NK-92 (cell line): Measurements from ENCODE around the gene UNC119.

Experiments used
- DNase-seq: peaks from one replicate; lab custom pipeline; 2025; ENCODE audit not compliant: unreplicated experiment; lab: John Stamatoyannopoulos, UW

Gene UNC119

DNA sequence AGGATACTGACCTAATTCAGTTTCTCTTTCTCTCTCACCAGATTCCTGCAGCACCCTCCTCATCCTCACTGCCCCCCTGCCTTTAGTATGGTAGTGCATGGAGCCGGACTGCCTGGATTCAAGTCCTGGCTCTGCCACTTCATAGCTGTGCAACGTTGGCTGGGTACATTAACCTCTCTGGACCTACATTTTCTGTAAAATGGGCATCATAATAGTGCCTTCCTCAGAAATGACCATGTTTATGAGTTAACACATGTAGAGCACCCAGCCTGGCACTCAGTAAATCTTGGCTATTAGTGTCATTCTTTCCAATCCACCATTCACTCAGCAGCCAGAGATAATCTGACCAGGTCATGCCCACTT, 7.3 kb downstream of the UNC119 start:
- no peak for DNase-seq

DNA sequence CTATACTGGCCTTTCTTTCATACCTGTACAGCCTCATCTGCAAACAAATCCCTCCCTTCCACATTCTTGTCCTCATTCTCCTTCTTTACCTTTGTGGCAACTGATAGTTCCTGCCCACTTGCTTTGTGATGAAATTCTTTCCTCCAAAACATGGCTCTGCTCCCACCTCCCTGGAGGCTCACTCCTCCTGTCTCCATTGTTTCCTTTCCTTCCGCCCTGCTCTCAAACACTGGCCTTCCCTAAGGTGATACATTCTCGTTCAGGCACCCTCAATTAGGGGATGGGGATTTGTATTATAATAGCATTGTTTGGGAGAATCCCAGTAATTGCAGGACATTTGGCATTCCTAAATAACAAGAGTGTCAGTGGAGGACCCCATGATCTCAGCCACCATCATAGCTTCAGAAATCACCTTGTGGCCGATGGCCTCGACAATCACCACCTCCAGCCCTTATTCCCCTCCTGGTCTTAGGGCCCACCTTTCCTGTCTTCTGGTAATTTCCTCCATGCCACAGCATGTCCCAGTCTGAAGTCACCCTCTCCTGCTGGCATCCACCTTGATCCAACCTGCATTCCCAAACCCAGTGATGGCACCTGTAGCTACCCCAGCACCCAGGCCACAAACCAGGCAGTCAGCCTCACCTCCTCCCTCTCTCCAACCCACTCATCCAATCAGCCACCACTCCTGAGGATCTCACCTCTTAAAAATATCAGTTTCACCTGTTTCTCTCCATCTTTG, 7.9 kb downstream of the UNC119 start:
- no peak for DNase-seq

DNA sequence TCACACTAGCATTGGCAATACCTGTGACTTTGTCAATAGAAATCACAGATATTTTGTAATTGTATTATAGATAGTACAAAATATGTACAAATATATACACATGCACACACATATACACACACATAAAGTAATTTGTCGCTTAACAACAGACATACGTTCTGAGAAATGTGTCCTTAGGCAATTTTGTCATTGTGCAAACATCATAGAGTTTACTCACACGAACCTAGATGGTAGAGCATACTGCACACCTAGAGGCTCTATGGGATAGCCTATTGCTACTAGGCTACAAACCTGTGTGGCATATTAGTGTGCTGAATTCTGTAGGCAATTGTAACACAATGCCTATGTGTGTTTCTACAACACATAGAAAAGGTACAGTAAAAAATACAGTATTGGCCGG, 11.0 kb downstream of the UNC119 start:
- DNase-seq = no peak

DNA sequence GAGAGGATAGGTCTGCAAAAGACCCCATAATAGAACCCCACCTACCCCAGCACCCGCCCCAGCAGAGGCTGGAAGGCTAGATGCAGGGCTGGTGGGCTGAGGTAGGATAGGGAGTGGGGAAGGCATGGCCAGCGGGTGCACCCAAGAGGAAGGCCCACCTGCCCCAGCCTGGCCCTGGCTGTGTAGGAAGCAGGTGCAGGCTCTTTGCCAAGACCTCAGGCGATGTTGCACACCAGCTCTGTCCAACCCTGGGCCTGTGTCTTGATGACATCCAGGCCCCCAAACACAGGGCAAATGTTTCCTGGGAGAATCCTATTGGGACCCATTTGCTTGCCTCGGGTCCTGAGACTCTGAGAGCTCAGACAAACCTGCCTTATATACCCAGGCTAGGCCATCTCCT, 12.2 kb downstream of the UNC119 start:
- no peak for DNase-seq

GRCh38 chr17:28538296-28538895, 14.0 kb downstream of the UNC119 start:
- no peak for DNase-seq

GRCh38 chr17:28537219-28537610, 15.2 kb downstream of the UNC119 start:
- DNase-seq = no peak

- no peak for DNase-seq
Observed at GRCh38 chr17:28536532-28537218, 15.7 kb downstream of the UNC119 start.

DNA sequence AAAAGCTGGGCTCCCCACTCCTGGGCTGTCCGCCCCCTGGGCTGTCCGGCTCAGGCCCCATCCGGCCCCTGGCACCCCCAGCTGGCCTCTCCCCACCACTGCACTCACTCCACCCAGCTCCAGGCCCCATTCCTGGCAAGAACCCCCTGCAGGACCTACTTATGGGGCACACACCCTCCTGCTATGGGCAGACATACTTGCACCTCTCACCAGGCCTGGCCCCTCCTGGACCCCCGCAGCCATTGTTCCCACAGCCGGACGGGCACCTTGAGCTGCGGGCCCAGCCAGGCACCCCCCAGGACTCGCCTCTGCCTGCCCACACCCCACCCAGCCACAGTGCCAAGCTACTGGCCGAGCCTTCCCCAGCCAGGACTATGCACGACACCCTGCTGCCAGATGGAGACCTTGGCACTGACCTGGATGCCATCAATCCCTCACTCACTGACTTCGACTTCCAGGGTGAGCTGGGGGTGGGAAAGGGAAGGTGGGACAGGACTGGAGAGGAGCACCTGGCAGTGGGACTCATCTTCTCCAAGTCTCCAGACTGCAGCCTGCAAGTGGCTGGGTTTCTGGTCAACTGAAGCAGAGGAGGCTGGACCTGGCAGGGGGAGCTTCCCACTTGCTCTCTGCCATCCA, 17.6 kb downstream of the UNC119 start:
- DNase-seq = no peak

GRCh38 chr17:28533091-28533807, 19.2 kb downstream of the UNC119 start:
- no peak for DNase-seq

DNA sequence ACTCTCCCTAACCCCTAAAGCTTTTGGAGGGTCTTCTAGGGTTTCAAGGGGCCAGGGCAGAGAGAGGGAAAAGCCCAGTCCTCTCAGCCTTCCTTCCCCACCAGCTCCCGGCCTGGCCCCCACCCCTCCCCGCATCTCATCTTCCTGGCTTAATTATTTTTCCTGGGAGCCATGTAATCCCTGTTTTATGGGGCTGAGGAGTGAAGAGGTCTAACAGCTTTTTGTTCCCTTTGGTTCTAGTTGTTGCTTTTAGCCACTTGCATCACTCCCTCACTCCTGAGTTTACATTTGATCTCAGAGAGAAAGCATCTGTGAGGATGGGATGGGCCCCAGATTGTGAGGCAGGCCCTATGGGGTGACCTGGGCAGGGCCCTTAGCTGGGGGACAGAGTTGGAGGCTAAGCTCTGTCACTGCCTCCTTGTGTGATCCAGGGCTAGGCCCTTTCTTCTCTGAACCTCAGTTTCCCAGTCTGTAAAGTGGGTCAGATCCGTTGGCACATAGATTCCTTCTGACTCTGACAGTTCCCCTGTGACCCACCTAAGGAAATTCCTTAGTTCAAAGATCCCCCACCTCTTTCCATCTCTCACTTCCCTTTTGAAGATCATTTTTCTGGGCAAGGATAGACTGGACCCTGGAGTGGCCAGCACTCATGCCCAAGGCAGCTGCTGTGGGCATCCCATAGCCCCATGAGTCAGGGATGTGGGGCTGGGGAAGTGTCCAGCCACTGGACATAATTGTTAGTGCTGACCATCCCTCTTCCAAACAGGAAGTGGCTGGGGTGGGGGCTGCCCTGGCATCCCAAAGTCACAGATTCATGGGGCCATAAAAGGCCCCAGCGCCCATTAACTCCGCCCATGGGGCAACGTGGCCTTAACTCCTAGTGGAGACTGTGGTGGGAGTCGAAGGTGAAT, 20.1 kb downstream of the UNC119 start:
- DNase-seq = no peak

- no peak for DNase-seq
Observed at GRCh38 chr17:28530926-28531325, 21.5 kb downstream of the UNC119 start.

DNA sequence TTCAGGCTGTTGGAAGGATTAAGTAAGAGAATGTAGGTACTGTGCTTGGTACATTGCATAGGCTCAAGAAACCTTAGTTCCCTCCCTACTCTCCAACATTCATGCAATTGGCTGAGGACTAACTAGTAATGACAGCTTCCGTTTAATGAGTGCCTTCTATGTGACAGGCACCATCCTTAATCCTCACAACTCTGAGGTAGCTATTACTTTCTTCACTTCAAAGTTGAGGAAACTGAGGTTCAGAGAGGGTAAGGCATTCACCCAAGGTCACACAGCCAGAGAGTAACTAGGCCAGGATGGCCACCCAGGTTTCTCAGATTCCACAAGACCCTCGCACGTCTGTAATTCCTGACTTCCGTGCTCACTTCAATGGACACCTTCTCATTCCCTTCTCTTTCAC, 22.2 kb downstream of the UNC119 start:
- no peak for DNase-seq

DNA sequence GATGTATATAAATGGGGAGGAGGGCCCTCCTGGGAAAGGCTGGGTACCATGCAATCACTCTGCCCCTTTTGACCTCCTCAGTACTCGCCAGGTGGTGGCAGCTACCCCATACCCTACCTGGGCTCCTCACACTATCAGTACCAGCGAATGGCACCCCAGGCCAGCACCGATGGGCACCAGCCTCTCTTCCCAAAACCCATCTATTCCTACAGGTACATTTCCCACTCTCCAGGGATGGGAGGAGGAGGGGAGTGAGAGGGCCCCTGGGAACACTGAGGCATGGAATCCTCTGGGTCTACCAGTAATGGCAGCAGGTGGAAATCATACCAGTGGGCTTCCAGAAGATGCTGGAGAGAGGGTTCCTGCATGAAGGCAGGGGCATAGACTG, 23.4 kb downstream of the UNC119 start:
- no peak for DNase-seq

- no peak for DNase-seq
Observed at GRCh38 chr17:28528327-28529012, 24.0 kb downstream of the UNC119 start.

- DNase-seq = no peak
Observed at GRCh38 chr17:28527859-28528258, 24.6 kb downstream of the UNC119 start.

GRCh38 chr17:28527181-28527681, 25.2 kb downstream of the UNC119 start:
- DNase-seq = no peak

GRCh38 chr17:28526381-28526780, 26.0 kb downstream of the UNC119 start:
- DNase-seq = no peak

- DNase-seq = no peak
Observed at GRCh38 chr17:28524476-28525424, 27.7 kb downstream of the UNC119 start.
